ENCODE data around the gene ITGB7. TPM values are rescaled to one million over a fixed set of nuclear protein-coding genes. Genes with fewer than 3 reads are reported as not detected.

ITGB7 gene
- total RNA-seq, 1 donor = 1.1 TPM

GRCh38 chr12:53187145-53187899, 19.7 kb downstream of the ITGB7 start:
- Histone ChIP-seq H2AFZ (ENCODE audit: low read length) (no peak overlapping the region), H3K9me3 (ENCODE audit: low read depth, low read length) (no peaks in the 10 kb centered on the region), H3K36me3 (ENCODE audit: insufficient read depth, low read length) (peaks cover 71% of the 10 kb centered on the region), H3K4me1 (ENCODE audit: insufficient read depth, low read length) (peaks cover 21% of the 10 kb centered on the region), H3K4me2 (ENCODE audit: insufficient read depth, low read length) (no peak overlapping the region), H3K27ac (ENCODE audit: low read depth, low read length) (no peak overlapping the region), H4K20me1 (ENCODE audit: insufficient read depth, low read length) (peaks cover 27% of the 10 kb centered on the region), H3K27me3 (ENCODE audit: insufficient read depth, low read length) (no peaks in the 10 kb centered on the region), H3K4me3 (ENCODE audit: insufficient read depth, low read length) (no peak overlapping the region), H3K79me2 (ENCODE audit: insufficient read depth, low read length) (peaks cover 31% of the 10 kb centered on the region)
- TF ChIP-seq CTCF (IDR thresholded peaks at IDR 0.05; ENCODE audit: extremely low read depth, low read depth, low read length) = no peak
- DNase-seq (ENCODE audit: insufficient read length, low spot score, missing footprints) = no peak

- Histone ChIP-seq H3K36me3 (ENCODE audit: insufficient read depth, low read length) (peaks cover 76% of the 10 kb centered on the region), H3K4me2 (ENCODE audit: insufficient read depth, low read length) (no peak overlapping the region), H4K20me1 (ENCODE audit: insufficient read depth, low read length) (peaks cover 32% of the 10 kb centered on the region), H3K27ac (ENCODE audit: low read depth, low read length) (no peak overlapping the region), H3K27me3 (ENCODE audit: insufficient read depth, low read length) (no peaks in the 10 kb centered on the region), H3K4me1 (ENCODE audit: insufficient read depth, low read length) (peaks cover 27% of the 10 kb centered on the region), H3K4me3 (ENCODE audit: insufficient read depth, low read length) (no peak overlapping the region), H2AFZ (ENCODE audit: low read length) (no peak overlapping the region), H3K79me2 (ENCODE audit: insufficient read depth, low read length) (peaks cover 37% of the 10 kb centered on the region), H3K9me3 (ENCODE audit: low read depth, low read length) (no peaks in the 10 kb centered on the region)
- no peak for DNase-seq (ENCODE audit: insufficient read length, low spot score, missing footprints)
- TF ChIP-seq CTCF (IDR thresholded peaks at IDR 0.05; ENCODE audit: extremely low read depth, low read depth, low read length) = no peak
Observed at GRCh38 chr12:53186745-53187144, 20.3 kb downstream of the ITGB7 start.

GRCh38 chr12:53185582-53186153, 21.4 kb downstream of the ITGB7 start:
- Histone ChIP-seq H3K79me2 (ENCODE audit: insufficient read depth, low read length) (peaks cover 40% of the 10 kb centered on the region), H2AFZ (ENCODE audit: low read length) (no peak overlapping the region), H3K4me2 (ENCODE audit: insufficient read depth, low read length) (no peak overlapping the region), H3K4me1 (ENCODE audit: insufficient read depth, low read length) (peaks cover 33% of the 10 kb centered on the region), H4K20me1 (ENCODE audit: insufficient read depth, low read length) (peaks cover 34% of the 10 kb centered on the region), H3K27ac (ENCODE audit: low read depth, low read length) (no peak overlapping the region), H3K27me3 (ENCODE audit: insufficient read depth, low read length) (no peaks in the 10 kb centered on the region), H3K36me3 (ENCODE audit: insufficient read depth, low read length) (peaks cover 67% of the 10 kb centered on the region), H3K4me3 (ENCODE audit: insufficient read depth, low read length) (no peak overlapping the region), H3K9me3 (ENCODE audit: low read depth, low read length) (no peaks in the 10 kb centered on the region)
- no peak for DNase-seq (ENCODE audit: insufficient read length, low spot score, missing footprints)
- no peak for TF ChIP-seq CTCF (IDR thresholded peaks at IDR 0.05; ENCODE audit: extremely low read depth, low read depth, low read length)

- Histone ChIP-seq H2AFZ (ENCODE audit: low read length) (no peak overlapping the region), H3K9me3 (ENCODE audit: low read depth, low read length) (no peaks in the 10 kb centered on the region), H3K36me3 (ENCODE audit: insufficient read depth, low read length) (peaks cover 67% of the 10 kb centered on the region), H3K27ac (ENCODE audit: low read depth, low read length) (no peak overlapping the region), H3K79me2 (ENCODE audit: insufficient read depth, low read length) (peaks cover 40% of the 10 kb centered on the region), H3K4me3 (ENCODE audit: insufficient read depth, low read length) (no peak overlapping the region), H3K4me1 (ENCODE audit: insufficient read depth, low read length) (peaks cover 35% of the 10 kb centered on the region), H3K4me2 (ENCODE audit: insufficient read depth, low read length) (no peak overlapping the region), H3K27me3 (ENCODE audit: insufficient read depth, low read length) (no peaks in the 10 kb centered on the region), H4K20me1 (ENCODE audit: insufficient read depth, low read length) (peaks cover 30% of the 10 kb centered on the region)
- no peak for TF ChIP-seq CTCF (IDR thresholded peaks at IDR 0.05; ENCODE audit: extremely low read depth, low read depth, low read length)
- DNase-seq (ENCODE audit: insufficient read length, low spot score, missing footprints) = no peak
Observed at GRCh38 chr12:53184828-53185227, 22.2 kb downstream of the ITGB7 start.

Measured in osteoblast (primary cell).